Ectodermal cell (in vitro differentiated cells): ENCODE measurements around the gene DYNLT4.

Experiments used
- H3K27ac ChIP-seq: 2 replicates; pipeline ENCODE4 v1.7.0; 2013; ENCODE audit warnings: mild to moderate bottlenecking, low read depth, low read length; ENCODE audit not compliant: insufficient read depth, poor library complexity, severe bottlenecking
- H3K27me3 ChIP-seq: 2 replicates; pipeline ENCODE4 v1.7.0; 2013; ENCODE audit warnings: mild to moderate bottlenecking, low read length; ENCODE audit not compliant: insufficient read depth, control insufficient read depth, poor library complexity, severe bottlenecking
- H3K36me3 ChIP-seq: one replicate; pipeline ENCODE4 v1.7.0; 2013; ENCODE audit warnings: low read length; ENCODE audit not compliant: control insufficient read depth, insufficient read depth
- H3K4me1 ChIP-seq: one replicate; pipeline ENCODE4 v1.7.0; 2013; ENCODE audit warnings: low read length; ENCODE audit not compliant: control insufficient read depth, insufficient read depth
- H3K4me3 ChIP-seq: 2 replicates; pipeline ENCODE4 v1.7.0; 2013; ENCODE audit warnings: low read depth, low read length, control low read depth; ENCODE audit not compliant: insufficient read depth
- H3K9me3 ChIP-seq: 2 replicates; pipeline ENCODE4 v1.7.0; 2013; ENCODE audit warnings: mild to moderate bottlenecking, low read length, moderate library complexity; ENCODE audit not compliant: control insufficient read depth
- WGBS, 2 experiments: methylation state at CpG; one replicate each; pipeline ENCODE4 v1.1.7; 2013; ENCODE audit warnings: missing lambda C conversion rate in 2 of 2; 5-methylcytosine and 5-hydroxymethylcytosine counted together

The DYNLT4 gene

GRCh38 chr1:44787506-44787905 is 19.6 kb downstream of the DYNLT4 start:
- 93 to 96% methylated on average over 10 of the region's 10 CpGs for WGBS, 2 experiments
- H3K4me1 ChIP-seq = peaks cover 10% of the 10 kb centered on the region
- no peak overlapping the region for H3K4me3 ChIP-seq
- H3K27me3 ChIP-seq = peaks cover 22% of the 10 kb centered on the region
- H3K27ac ChIP-seq = no peak overlapping the region
- H3K9me3 ChIP-seq = no peaks in the 10 kb centered on the region
- no peaks in the 10 kb centered on the region for H3K36me3 ChIP-seq

GRCh38 chr1:44786841-44787426 is 20.2 kb downstream of the DYNLT4 start:
- Histone ChIP-seq H3K9me3 (no peaks in the 10 kb centered on the region), H3K36me3 (no peaks in the 10 kb centered on the region), H3K4me1 (peaks cover 10% of the 10 kb centered on the region), H3K27me3 (peaks cover 22% of the 10 kb centered on the region), H3K27ac (no peak overlapping the region), H3K4me3 (peak overlapping the region; percentile 55)
- 81 to 88% methylated on average over 9 of the region's 9 CpGs for WGBS, 2 experiments

- Histone ChIP-seq H3K4me1 (peaks cover 10% of the 10 kb centered on the region), H3K27ac (no peak overlapping the region), H3K4me3 (peak overlapping the region; percentile 55)
Measured at GRCh38 chr1:44786138-44786840, 20.9 kb downstream of the DYNLT4 start.

GRCh38 chr1:44785501-44786137 is 21.5 kb downstream of the DYNLT4 start:
- H3K4me1 ChIP-seq = peaks cover 10% of the 10 kb centered on the region
- no peaks in the 10 kb centered on the region for H3K9me3 ChIP-seq
- no peak overlapping the region for H3K4me3 ChIP-seq
- no peak overlapping the region for H3K27ac ChIP-seq
- H3K36me3 ChIP-seq = no peaks in the 10 kb centered on the region
- peaks cover 22% of the 10 kb centered on the region for H3K27me3 ChIP-seq
- WGBS, 2 experiments = 34 to 40% methylated on average over 10 to 11 of the region's 11 CpGs

More at GRCh38 chr1:44786138-44786840, 20.9 kb downstream of the DYNLT4 start:
- WGBS, 2 experiments = 6% methylated on average over 49 of the region's 49 CpGs
- Histone ChIP-seq H3K36me3 (no peaks in the 10 kb centered on the region), H3K9me3 (no peaks in the 10 kb centered on the region), H3K27me3 (peaks cover 22% of the 10 kb centered on the region)

GRCh38 chr1:44785029-44785380 is 22.1 kb downstream of the DYNLT4 start:
- Histone ChIP-seq H3K36me3 (no peaks in the 10 kb centered on the region), H3K4me1 (peaks cover 10% of the 10 kb centered on the region), H3K27ac (no peak overlapping the region), H3K4me3 (peak overlapping the region; percentile 32), H3K27me3 (peaks cover 22% of the 10 kb centered on the region), H3K9me3 (no peaks in the 10 kb centered on the region)
- WGBS, 2 experiments = 92 to 94% methylated on average over 6 of the region's 6 CpGs

GRCh38 chr1:44784094-44785028 is 22.8 kb downstream of the DYNLT4 start:
- peaks cover 4% of the 10 kb centered on the region for H3K4me1 ChIP-seq
- no peak overlapping the region for H3K27ac ChIP-seq
- no peaks in the 10 kb centered on the region for H3K36me3 ChIP-seq
- peak overlapping the region; percentile 32 for H3K4me3 ChIP-seq
- WGBS, 2 experiments = 8 to 9% methylated on average over 71 of the region's 71 CpGs
- no peaks in the 10 kb centered on the region for H3K9me3 ChIP-seq
- peaks cover 22% of the 10 kb centered on the region for H3K27me3 ChIP-seq

- Histone ChIP-seq H3K4me3 (peak overlapping the region; percentile 32), H3K36me3 (peaks cover 5% of the 10 kb centered on the region), H3K27ac (no peak overlapping the region), H3K9me3 (no peaks in the 10 kb centered on the region), H3K4me1 (peaks cover 4% of the 10 kb centered on the region), H3K27me3 (peaks cover 22% of the 10 kb centered on the region)
- WGBS, 2 experiments = 68 to 74% methylated on average over 8 of the region's 8 CpGs
Measured at GRCh38 chr1:44783697-44784093, 23.5 kb downstream of the DYNLT4 start.

GRCh38 chr1:44780583-44781121 is 26.5 kb downstream of the DYNLT4 start:
- H3K4me3 ChIP-seq = no peak overlapping the region
- H3K9me3 ChIP-seq = no peaks in the 10 kb centered on the region
- H3K36me3 ChIP-seq = peaks cover 15% of the 10 kb centered on the region
- peaks cover 11% of the 10 kb centered on the region for H3K27me3 ChIP-seq
- peak overlapping the region; percentile 6 for H3K27ac ChIP-seq
- H3K4me1 ChIP-seq = peaks cover 4% of the 10 kb centered on the region
- WGBS, 2 experiments = 95 to 96% methylated on average over 14 of the region's 14 CpGs

- Histone ChIP-seq H3K36me3 (peaks cover 15% of the 10 kb centered on the region), H3K4me1 (peaks cover 4% of the 10 kb centered on the region), H3K27me3 (no peaks in the 10 kb centered on the region), H3K4me3 (no peak overlapping the region), H3K27ac (no peak overlapping the region), H3K9me3 (no peaks in the 10 kb centered on the region)
- 93 to 95% methylated on average over 6 of the region's 6 CpGs for WGBS, 2 experiments
Measured at GRCh38 chr1:44778705-44779576, 28.2 kb downstream of the DYNLT4 start.
